Thyroid gland (tissue), 4 donors: Measurements from ENCODE around the gene SALL2. TPM values are rescaled to one million over a fixed set of nuclear protein-coding genes. Genes with fewer than 3 reads are reported as not detected.

Source experiments
- DNase-seq, 2 donors: peaks; one replicate each; pipeline ENCODE4 v3.0.0-alpha.2; 2019
- H3K27ac ChIP-seq, 3 donors: fragments of 200-600 bp; sonication (generic); 1 replicate in 2 of 3; 2 replicates in 1 of 3; pipeline ENCODE4 v1.5.1; 2016 to 2019; ENCODE audit warnings: mild to moderate bottlenecking in 1 of 3, moderate library complexity in 1 of 3
- H3K27me3 ChIP-seq: fragments of 200-600 bp; sonication (generic); one replicate; pipeline ENCODE4 v1.5.1; 2019
- H3K36me3 ChIP-seq, 2 donors: fragments of 200-600 bp; sonication (generic); one replicate each; pipeline ENCODE4 v1.5.1; 2016 to 2019
- H3K4me1 ChIP-seq, 2 donors: fragments of 200-600 bp; sonication (generic); one replicate each; pipeline ENCODE4 v1.5.1; 2017 to 2019
- H3K4me3 ChIP-seq, 3 donors: fragments of 200-600 bp; sonication (generic); replicated peaks in 1 of 3; 1 replicate in 2 of 3; 2 replicates in 1 of 3; pipeline ENCODE4 v1.5.1; 2016; ENCODE audit warnings: mild to moderate bottlenecking in 1 of 3
- H3K9me3 ChIP-seq: fragments of 200-600 bp; sonication (generic); one replicate; pipeline ENCODE4 v1.5.1; 2017
- CTCF ChIP-seq, 6 experiments: fragments of 200-600 bp in 3 of 6; fragments of 450-650 bp in 3 of 6; sonication (generic) in 3 of 6; IDR thresholded peaks; one replicate each; pipeline ENCODE4 v1.5.1; 2016 to 2019; ENCODE audit warnings: antibody characterized with exemption in 6 of 6, mild to moderate bottlenecking in 2 of 6, inconsistent platforms in 1 of 6, moderate library complexity in 1 of 6
- POLR2A ChIP-seq, 2 donors: fragments of 450-650 bp; IDR thresholded peaks; one replicate each; pipeline ENCODE4 v1.6.1; 2017; ENCODE audit warnings: antibody characterized with exemption in 2 of 2, mild to moderate bottlenecking in 2 of 2, moderate library complexity in 1 of 2
- WGBS, 2 donors: methylation state at CpG; one replicate each; pipeline ENCODE4 v1.1.5; 2017; 5-methylcytosine and 5-hydroxymethylcytosine counted together
- intact Hi-C: fragments of 100-400 bp; cut with DNase I; formaldehyde crosslinking; loops from one replicate; pipeline ENCODE4 v1.15.1; 2023
- total RNA-seq, 4 donors: library from RNA; depleted of rRNA; stranded (reverse); fragments of >200 nt; gene quantifications; one replicate each; pipeline ENCODE4 v1.2.3, GENCODE V29; 2016

The SALL2 gene
- total RNA-seq, 4 donors from 2014 or later: 21.9 to 24.6 (median 22.5) TPM

GRCh38 chr14:21524575-21525490 lies 1.3 kb downstream of the SALL2 start:
- Histone ChIP-seq H3K4me1 (peaks cover 14 to 25% of the 10 kb centered on the region in 2 donors), H3K27me3 (no peaks in the 10 kb centered on the region), H3K27ac (peak overlapping the region in 1 of 3 donors; percentile 74), H3K4me3 (peak overlapping the region in 2 of 3 donors; percentile 35 to 78), H3K36me3 (no peaks in the 10 kb centered on the region), H3K9me3 (no peaks in the 10 kb centered on the region)
- intact Hi-C loops: no loop called here
- WGBS, 2 donors: 64 to 82% methylated on average over 12 to 18 of the region's 18 CpGs
- peak in 1 of 2 donors; percentile 11 for DNase-seq
- TF ChIP-seq POLR2A (IDR thresholded peaks at IDR 0.05) (no peak), CTCF (IDR thresholded peaks at IDR 0.05) (no peak)

GRCh38 chr14:21523203-21523602 lies 2.9 kb downstream of the SALL2 start:
- no peak for DNase-seq
- Histone ChIP-seq H3K27me3 (no peaks in the 10 kb centered on the region), H3K4me3 (no peak overlapping the region), H3K36me3 (no peaks in the 10 kb centered on the region), H3K4me1 (peaks cover 14 to 25% of the 10 kb centered on the region in 2 donors), H3K9me3 (no peaks in the 10 kb centered on the region), H3K27ac (no peak overlapping the region)
- TF ChIP-seq POLR2A (IDR thresholded peaks at IDR 0.05) (no peak), CTCF (IDR thresholded peaks at IDR 0.05) (no peak)
- intact Hi-C loops: no loop called here
- 87 to 90% methylated on average over 6 to 7 of the region's 7 CpGs for WGBS, 2 donors

GRCh38 chr14:21521501-21521900 lies 4.6 kb downstream of the SALL2 start:
- peak in 1 of 2 donors; percentile 44 for DNase-seq

GRCh38 chr14:21520767-21521166 lies 5.4 kb downstream of the SALL2 start:
- WGBS, 2 donors: 85 to 87% methylated on average over 1 of the region's 1 CpG
- TF ChIP-seq CTCF (IDR thresholded peaks at IDR 0.05): no peak
- DNase-seq: no peak
- Histone ChIP-seq H3K4me3 (no peak overlapping the region), H3K27ac (no peak overlapping the region), H3K9me3 (no peaks in the 10 kb centered on the region), H3K4me1 (peaks cover 7 to 18% of the 10 kb centered on the region in 2 donors), H3K36me3 (no peaks in the 10 kb centered on the region), H3K27me3 (no peaks in the 10 kb centered on the region)
- intact Hi-C loops: no loop called here

More at GRCh38 chr14:21521501-21521900, 4.6 kb downstream of the SALL2 start:
- Histone ChIP-seq H3K27ac (no peak overlapping the region), H3K4me1 (peaks cover 7 to 18% of the 10 kb centered on the region in 2 donors), H3K9me3 (no peaks in the 10 kb centered on the region), H3K4me3 (no peak overlapping the region), H3K36me3 (no peaks in the 10 kb centered on the region), H3K27me3 (no peaks in the 10 kb centered on the region)
- 52 to 60% methylated on average over 2 of the region's 2 CpGs for WGBS, 2 donors
- TF ChIP-seq POLR2A (IDR thresholded peaks at IDR 0.05) (no peak), CTCF (IDR thresholded peaks at IDR 0.05) (no peak)
- intact Hi-C loops: no loop called here

GRCh38 chr14:21518725-21519124 lies 7.4 kb downstream of the SALL2 start:
- no peak overlapping the region for H3K27ac ChIP-seq
- no peaks in the 10 kb centered on the region for H3K36me3 ChIP-seq
- H3K4me1 ChIP-seq: peaks cover 3 to 11% of the 10 kb centered on the region in 2 donors
- intact Hi-C loops: no loop called here
- no peak overlapping the region for H3K4me3 ChIP-seq
- WGBS, 2 donors: 84 to 90% methylated on average over 2 of the region's 2 CpGs
- H3K27me3 ChIP-seq: no peaks in the 10 kb centered on the region
- DNase-seq: no peak
- TF ChIP-seq POLR2A (IDR thresholded peaks at IDR 0.05): no peak
- H3K9me3 ChIP-seq: no peaks in the 10 kb centered on the region
